Measurements from ENCODE around the gene PLCB1. TPM values are rescaled to one million over a fixed set of nuclear protein-coding genes. Genes with fewer than 3 reads are reported as not detected.

The PLCB1 gene
- total and polyA plus RNA-seq, 2 experiments from 2014 or later = 6.7 to 20.5 TPM

DNA sequence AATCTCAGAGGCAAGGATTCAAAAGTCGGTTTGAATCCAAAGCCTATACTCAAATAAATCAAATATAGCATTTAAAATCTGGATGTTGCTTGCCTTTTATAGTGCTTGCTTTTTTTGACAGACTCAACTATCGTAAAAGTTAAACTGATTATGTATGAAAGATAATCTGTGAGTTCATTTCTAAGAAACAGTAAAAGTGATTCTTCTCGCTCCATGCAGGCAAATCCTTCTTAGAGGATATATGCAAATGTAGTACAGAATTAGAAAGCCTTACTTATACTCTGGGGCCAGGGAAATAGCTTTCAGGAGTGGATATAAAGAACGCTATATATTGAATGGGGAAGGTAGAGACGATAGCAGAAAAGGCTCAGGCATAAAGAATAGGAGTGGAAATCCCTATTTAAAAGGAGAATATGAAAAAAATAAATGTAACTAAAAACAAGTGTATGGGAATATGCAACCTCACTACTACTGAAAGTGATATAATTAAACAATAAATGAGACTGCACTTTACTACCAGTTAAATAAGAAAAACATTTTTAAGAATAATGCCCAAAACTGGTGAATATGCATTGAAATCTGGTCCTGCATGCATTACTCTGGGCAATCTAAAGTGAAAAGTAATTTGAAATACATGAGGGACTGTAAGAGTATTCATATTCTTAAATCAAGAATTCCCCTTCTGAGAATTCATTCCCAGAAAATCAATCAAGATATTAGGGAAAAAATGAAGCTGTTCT, 575.1 kb downstream of the PLCB1 start:
- Histone ChIP-seq H3K4me3 (no peak overlapping the region), H2AFZ (no peak overlapping the region), H3K27ac (no peak overlapping the region), H3K4me1 (ENCODE audit: insufficient read depth) (no peaks in the 10 kb centered on the region), H3K36me3 (replicated peaks; ENCODE audit: insufficient read depth, low read depth) (no peaks in the 10 kb centered on the region), H3K9me2 (replicated peaks; ENCODE audit: insufficient read depth) (no peaks in the 10 kb centered on the region), H3K9me3 (ENCODE audit: low read depth) (no peaks in the 10 kb centered on the region), H3K27me3 (no peaks in the 10 kb centered on the region), H3K79me2 (no peaks in the 10 kb centered on the region), H3K4me2 (no peak overlapping the region), H4K20me1 (ENCODE audit: insufficient read depth, poor library complexity, severe bottlenecking) (no peaks in the 10 kb centered on the region)
- TF ChIP-seq EZH2 (IDR thresholded peaks at IDR 0.05; ENCODE audit: borderline replicate concordance) = no peak
- no peak for DNase-seq (ENCODE audit: low spot score)
- WGBS (ENCODE audit: low lambda C conversion rate, missing lambda C conversion rate) = 89% methylated on average over 5 of the region's 5 CpGs

DNA sequence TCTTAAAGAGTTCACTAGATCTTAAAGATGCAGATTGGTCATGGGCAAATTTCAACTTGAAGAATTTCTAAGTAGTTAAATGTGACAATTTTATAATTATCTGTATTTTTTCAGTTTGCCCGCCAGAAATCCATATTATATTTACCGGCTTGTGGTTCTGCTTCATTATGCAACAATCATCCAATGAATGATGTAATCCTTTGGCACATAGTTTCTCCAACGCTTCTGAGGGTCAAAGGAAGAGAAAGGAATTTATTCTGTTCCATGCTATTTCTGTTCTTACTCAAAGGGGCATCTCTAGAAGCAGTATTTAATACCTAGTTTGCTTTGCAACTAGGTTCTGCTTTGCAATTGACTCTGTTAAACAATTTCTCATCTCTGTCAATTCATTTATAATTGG, 577.6 kb downstream of the PLCB1 start:
- TF ChIP-seq, protein P1, sequence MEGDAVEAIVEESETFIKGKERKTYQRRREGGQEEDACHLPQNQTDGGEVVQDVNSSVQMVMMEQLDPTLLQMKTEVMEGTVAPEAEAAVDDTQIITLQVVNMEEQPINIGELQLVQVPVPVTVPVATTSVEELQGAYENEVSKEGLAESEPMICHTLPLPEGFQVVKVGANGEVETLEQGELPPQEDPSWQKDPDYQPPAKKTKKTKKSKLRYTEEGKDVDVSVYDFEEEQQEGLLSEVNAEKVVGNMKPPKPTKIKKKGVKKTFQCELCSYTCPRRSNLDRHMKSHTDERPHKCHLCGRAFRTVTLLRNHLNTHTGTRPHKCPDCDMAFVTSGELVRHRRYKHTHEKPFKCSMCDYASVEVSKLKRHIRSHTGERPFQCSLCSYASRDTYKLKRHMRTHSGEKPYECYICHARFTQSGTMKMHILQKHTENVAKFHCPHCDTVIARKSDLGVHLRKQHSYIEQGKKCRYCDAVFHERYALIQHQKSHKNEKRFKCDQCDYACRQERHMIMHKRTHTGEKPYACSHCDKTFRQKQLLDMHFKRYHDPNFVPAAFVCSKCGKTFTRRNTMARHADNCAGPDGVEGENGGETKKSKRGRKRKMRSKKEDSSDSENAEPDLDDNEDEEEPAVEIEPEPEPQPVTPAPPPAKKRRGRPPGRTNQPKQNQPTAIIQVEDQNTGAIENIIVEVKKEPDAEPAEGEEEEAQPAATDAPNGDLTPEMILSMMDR (IDR thresholded peaks at IDR 0.05; ENCODE audit: poor library complexity) = no peak
- TF ChIP-seq EZH2phosphoT487 (IDR thresholded peaks at IDR 0.05; ENCODE audit: low read depth, severe bottlenecking, unreplicated experiment) = no peak
- no peak for TF ChIP-seq EZH2 (IDR thresholded peaks at IDR 0.05; ENCODE audit: borderline replicate concordance)
- H3K4me1 ChIP-seq (ENCODE audit: insufficient read depth) = no peaks in the 10 kb centered on the region

DNA sequence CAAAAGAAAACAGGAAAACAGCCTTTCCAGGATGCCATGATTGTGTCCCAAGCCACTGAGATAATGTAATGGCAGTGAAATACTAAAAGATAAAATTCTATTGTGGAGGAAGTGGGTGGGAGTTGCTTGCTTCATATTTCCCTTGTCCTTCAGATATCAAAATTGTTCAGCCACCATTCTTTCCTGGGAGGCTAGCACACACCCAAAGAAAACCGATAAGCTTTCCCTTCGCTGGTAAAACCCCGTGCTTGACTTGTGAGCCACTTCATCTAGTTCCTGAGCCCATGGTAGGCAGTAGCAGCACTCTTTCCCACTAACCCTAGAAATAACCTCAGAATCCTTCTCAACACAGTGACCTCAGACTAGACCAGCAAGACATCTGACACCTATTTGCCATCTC, 579.4 kb downstream of the PLCB1 start:
- Histone ChIP-seq H3K9me3 (ENCODE audit: low read depth) (no peaks in the 10 kb centered on the region), H3K4me3 (no peak overlapping the region), H2AFZ (no peak overlapping the region), H3K4me1 (ENCODE audit: insufficient read depth) (no peaks in the 10 kb centered on the region), H3K9me2 (replicated peaks; ENCODE audit: insufficient read depth) (no peaks in the 10 kb centered on the region), H3K27me3 (no peaks in the 10 kb centered on the region), H3K36me3 (replicated peaks; ENCODE audit: insufficient read depth, low read depth) (no peaks in the 10 kb centered on the region), H3K4me2 (no peak overlapping the region), H4K20me1 (ENCODE audit: insufficient read depth, poor library complexity, severe bottlenecking) (no peaks in the 10 kb centered on the region), H3K79me2 (no peaks in the 10 kb centered on the region), H3K27ac (no peak overlapping the region)
- DNase-seq (ENCODE audit: low spot score) = no peak
- 97% methylated on average over 3 of the region's 3 CpGs for WGBS (ENCODE audit: low lambda C conversion rate, missing lambda C conversion rate)
- TF ChIP-seq EZH2phosphoT487 (IDR thresholded peaks at IDR 0.05; ENCODE audit: low read depth, severe bottlenecking, unreplicated experiment) (no peak), EZH2 (IDR thresholded peaks at IDR 0.05; ENCODE audit: borderline replicate concordance) (no peak)
- TF ChIP-seq, protein P1 (IDR thresholded peaks at IDR 0.05; ENCODE audit: poor library complexity) = no peak

More for the DNA sequence above, 577.6 kb downstream of the PLCB1 start:
- Histone ChIP-seq H3K4me2 (no peak overlapping the region), H4K20me1 (ENCODE audit: insufficient read depth, poor library complexity, severe bottlenecking) (no peaks in the 10 kb centered on the region), H3K9me2 (replicated peaks; ENCODE audit: insufficient read depth) (no peaks in the 10 kb centered on the region), H3K9me3 (ENCODE audit: low read depth) (no peaks in the 10 kb centered on the region), H3K27ac (no peak overlapping the region), H3K79me2 (no peaks in the 10 kb centered on the region), H3K27me3 (no peaks in the 10 kb centered on the region), H3K36me3 (replicated peaks; ENCODE audit: insufficient read depth, low read depth) (no peaks in the 10 kb centered on the region), H2AFZ (no peak overlapping the region), H3K4me3 (no peak overlapping the region)
- DNase-seq (ENCODE audit: low spot score) = no peak
- 96% methylated on average over 3 of the region's 3 CpGs for WGBS (ENCODE audit: low lambda C conversion rate, missing lambda C conversion rate)

DNA sequence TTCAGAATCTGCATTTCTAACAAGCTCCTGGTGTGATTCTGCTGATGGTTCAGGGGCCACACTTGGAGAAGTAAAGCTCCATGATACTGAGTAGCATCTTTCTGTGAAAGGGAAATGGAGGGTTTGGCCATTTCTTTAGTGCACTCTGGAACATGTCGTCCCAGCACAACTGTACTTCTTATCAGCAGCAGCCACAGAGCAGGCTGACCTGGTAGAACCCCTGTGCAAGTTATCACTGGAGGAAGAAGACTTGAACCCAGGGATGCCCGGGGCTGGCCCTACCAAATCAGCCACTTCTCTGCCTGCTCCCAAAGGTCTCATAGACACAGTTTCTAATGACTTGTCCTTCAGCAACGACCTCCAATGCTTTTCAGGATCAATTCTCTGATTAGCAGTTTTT, 582.1 kb downstream of the PLCB1 start:
- Histone ChIP-seq H2AFZ (no peak overlapping the region), H3K36me3 (replicated peaks; ENCODE audit: insufficient read depth, low read depth) (no peaks in the 10 kb centered on the region), H3K27me3 (no peaks in the 10 kb centered on the region), H3K4me3 (no peak overlapping the region), H3K27ac (no peak overlapping the region), H3K4me2 (no peak overlapping the region), H3K9me3 (ENCODE audit: low read depth) (no peaks in the 10 kb centered on the region), H3K4me1 (ENCODE audit: insufficient read depth) (no peaks in the 10 kb centered on the region), H4K20me1 (ENCODE audit: insufficient read depth, poor library complexity, severe bottlenecking) (no peaks in the 10 kb centered on the region), H3K79me2 (no peaks in the 10 kb centered on the region), H3K9me2 (replicated peaks; ENCODE audit: insufficient read depth) (no peaks in the 10 kb centered on the region)
- 74% methylated on average over 3 of the region's 3 CpGs for WGBS (ENCODE audit: low lambda C conversion rate, missing lambda C conversion rate)
- no peak for DNase-seq (ENCODE audit: low spot score)
- no peak for TF ChIP-seq EZH2phosphoT487 (IDR thresholded peaks at IDR 0.05; ENCODE audit: low read depth, severe bottlenecking, unreplicated experiment)
- TF ChIP-seq, protein P1 (IDR thresholded peaks at IDR 0.05; ENCODE audit: poor library complexity) = no peak
- TF ChIP-seq EZH2 (IDR thresholded peaks at IDR 0.05; ENCODE audit: borderline replicate concordance) = no peak

All from hepatocyte (in vitro differentiated cells).